Measurements from ENCODE around the gene OXCT2. TPM values are rescaled to one million over a fixed set of nuclear protein-coding genes. Genes with fewer than 3 reads are reported as not detected.

The OXCT2 gene
- total RNA-seq, 1 donor from 2014 or later, result not detected

DNA sequence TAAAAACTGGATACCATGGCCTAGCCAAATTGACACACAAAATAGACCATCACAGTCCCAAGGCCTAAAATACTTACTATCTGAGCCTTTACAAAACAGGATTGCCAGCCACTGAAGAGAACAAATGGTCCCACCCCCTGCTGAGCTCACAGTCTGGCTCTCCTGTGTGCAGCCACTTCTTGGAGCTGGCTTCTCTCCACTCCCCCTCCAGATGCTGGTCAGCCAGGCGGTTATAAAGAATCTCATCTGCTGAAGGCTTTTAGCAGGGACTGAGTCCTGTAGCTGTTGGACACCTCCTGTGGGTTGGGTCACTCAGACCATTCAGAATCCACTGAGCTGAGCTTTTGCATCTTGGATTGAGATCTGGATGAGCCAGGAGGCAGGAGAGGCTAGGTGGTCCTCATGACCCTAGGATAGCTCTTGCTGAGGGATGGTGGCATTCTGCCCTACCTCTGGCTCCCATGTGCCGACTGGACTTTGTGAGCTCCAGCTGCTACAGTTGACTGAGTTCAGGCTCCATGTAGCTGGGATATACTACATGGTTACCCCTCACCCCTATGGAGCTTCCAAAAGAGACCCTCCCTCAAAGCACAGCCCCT lies 16.1 kb downstream of the OXCT2 start:
- Mint-ChIP-seq H3K27ac (ENCODE audit: unreplicated experiment) (no peak overlapping the region), H3K36me3 (ENCODE audit: low read depth) (peaks cover 32% of the 10 kb centered on the region), H3K27me3 (ENCODE audit: low read depth) (no peaks in the 10 kb centered on the region), H3K9me3 (ENCODE audit: low read depth) (no peaks in the 10 kb centered on the region), H3K4me3 (ENCODE audit: unreplicated experiment) (no peak overlapping the region), H3K4me1 (ENCODE audit: low read depth) (peaks cover 3% of the 10 kb centered on the region)
- DNase-seq (ENCODE audit: low spot score), result no peak
- no peak for TF ChIP-seq CTCF (IDR thresholded peaks at IDR 0.05)

- DNase-seq (ENCODE audit: low spot score), result no peak
- Mint-ChIP-seq H3K4me1 (ENCODE audit: low read depth) (peaks cover 3% of the 10 kb centered on the region), H3K36me3 (ENCODE audit: low read depth) (peaks cover 38% of the 10 kb centered on the region), H3K27me3 (ENCODE audit: low read depth) (no peaks in the 10 kb centered on the region), H3K27ac (ENCODE audit: unreplicated experiment) (no peak overlapping the region), H3K9me3 (ENCODE audit: low read depth) (no peaks in the 10 kb centered on the region), H3K4me3 (ENCODE audit: unreplicated experiment) (no peak overlapping the region)
- TF ChIP-seq CTCF (IDR thresholded peaks at IDR 0.05), result no peak
These were observed 17.1 kb downstream of the OXCT2 start for GRCh38 chr1:39754026-39754570.

- H3K4me1 Mint-ChIP-seq (ENCODE audit: low read depth), result peaks cover 3% of the 10 kb centered on the region
- no peaks in the 10 kb centered on the region for H3K9me3 Mint-ChIP-seq (ENCODE audit: low read depth)
- H3K36me3 Mint-ChIP-seq (ENCODE audit: low read depth), result peaks cover 39% of the 10 kb centered on the region
- no peak for TF ChIP-seq CTCF (IDR thresholded peaks at IDR 0.05)
- H3K27ac Mint-ChIP-seq (ENCODE audit: unreplicated experiment), result peak overlapping the region; percentile 57
- no peak for DNase-seq (ENCODE audit: low spot score)
- H3K27me3 Mint-ChIP-seq (ENCODE audit: low read depth), result no peaks in the 10 kb centered on the region
- no peak overlapping the region for H3K4me3 Mint-ChIP-seq (ENCODE audit: unreplicated experiment)
These were observed 17.8 kb downstream of the OXCT2 start for GRCh38 chr1:39753132-39754025.

GRCh38 chr1:39752703-39753102 lies 18.4 kb downstream of the OXCT2 start:
- DNase-seq (ENCODE audit: low spot score), result no peak
- Mint-ChIP-seq H3K4me1 (ENCODE audit: low read depth) (peaks cover 3% of the 10 kb centered on the region), H3K9me3 (ENCODE audit: low read depth) (no peaks in the 10 kb centered on the region), H3K36me3 (ENCODE audit: low read depth) (peaks cover 39% of the 10 kb centered on the region), H3K4me3 (ENCODE audit: unreplicated experiment) (no peak overlapping the region), H3K27me3 (ENCODE audit: low read depth) (no peaks in the 10 kb centered on the region), H3K27ac (ENCODE audit: unreplicated experiment) (no peak overlapping the region)
- no peak for TF ChIP-seq CTCF (IDR thresholded peaks at IDR 0.05)

DNA sequence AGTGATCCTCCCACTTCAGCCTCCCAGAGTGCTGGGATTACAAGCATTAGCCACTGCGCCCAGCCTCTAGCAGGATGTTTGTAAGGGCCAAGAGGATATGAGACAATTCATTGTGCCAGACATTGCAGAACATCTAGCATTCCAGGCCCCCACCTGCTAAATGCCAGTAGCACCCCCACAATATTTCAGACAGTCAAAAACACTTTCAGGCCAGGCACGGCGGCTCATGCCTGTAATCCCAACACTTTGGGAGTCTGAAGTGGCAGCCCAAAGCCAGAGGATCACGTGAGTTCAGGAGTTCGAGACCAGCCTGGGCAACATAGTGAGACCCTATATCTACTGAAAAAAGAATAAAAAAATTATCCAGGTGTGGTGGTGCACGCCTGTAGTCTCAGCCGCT lies 19.6 kb downstream of the OXCT2 start:
- Mint-ChIP-seq H3K27me3 (ENCODE audit: low read depth) (no peaks in the 10 kb centered on the region), H3K4me1 (ENCODE audit: low read depth) (peaks cover 7% of the 10 kb centered on the region), H3K27ac (ENCODE audit: unreplicated experiment) (no peak overlapping the region), H3K9me3 (ENCODE audit: low read depth) (no peaks in the 10 kb centered on the region), H3K4me3 (ENCODE audit: unreplicated experiment) (no peak overlapping the region), H3K36me3 (ENCODE audit: low read depth) (peaks cover 39% of the 10 kb centered on the region)
- no peak for TF ChIP-seq CTCF (IDR thresholded peaks at IDR 0.05)
- no peak for DNase-seq (ENCODE audit: low spot score)

Data from chondrocyte (in vitro differentiated cells).